SKM-1 treated with dmso at 0.1 percent for 144 hours (cell line): ENCODE data around the gene SDR42E1.

Source experiments
- DNase-seq: peaks from one replicate; lab custom pipeline; 2025; ENCODE audit not compliant: unreplicated experiment; lab: John Stamatoyannopoulos, UW

The SDR42E1 gene, protein sequence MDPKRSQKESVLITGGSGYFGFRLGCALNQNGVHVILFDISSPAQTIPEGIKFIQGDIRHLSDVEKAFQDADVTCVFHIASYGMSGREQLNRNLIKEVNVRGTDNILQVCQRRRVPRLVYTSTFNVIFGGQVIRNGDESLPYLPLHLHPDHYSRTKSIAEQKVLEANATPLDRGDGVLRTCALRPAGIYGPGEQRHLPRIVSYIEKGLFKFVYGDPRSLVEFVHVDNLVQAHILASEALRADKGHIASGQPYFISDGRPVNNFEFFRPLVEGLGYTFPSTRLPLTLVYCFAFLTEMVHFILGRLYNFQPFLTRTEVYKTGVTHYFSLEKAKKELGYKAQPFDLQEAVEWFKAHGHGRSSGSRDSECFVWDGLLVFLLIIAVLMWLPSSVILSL

DNA sequence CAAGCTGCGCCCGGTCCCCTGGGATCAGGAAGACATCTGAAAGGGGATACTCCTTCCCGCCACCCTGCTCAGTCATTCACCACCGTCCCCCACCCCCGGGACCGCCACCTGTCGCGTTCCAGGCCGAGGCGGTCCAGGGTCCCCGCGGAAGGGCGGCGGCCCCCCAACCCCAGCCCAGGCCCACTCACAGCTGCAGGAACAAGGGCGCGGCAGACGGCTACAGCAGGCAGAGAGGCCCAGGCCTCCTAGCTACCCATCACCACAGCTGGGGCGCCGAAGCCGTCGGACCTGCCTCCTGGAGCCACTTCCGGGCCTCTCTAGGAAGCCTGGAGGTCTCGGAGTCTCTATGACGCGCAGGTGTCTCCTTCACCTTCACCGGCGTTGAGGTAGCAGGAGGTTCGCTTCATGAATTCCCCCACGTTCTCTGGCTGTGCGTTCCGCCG is at the start of gene SDR42E1:
Gene SDR42E1 (minus strand): TSS at position 272 of the 443 bp plus-strand sequence. CDS start 10,612 bp downstream, outside the sequence.
- no peak for DNase-seq

DNA sequence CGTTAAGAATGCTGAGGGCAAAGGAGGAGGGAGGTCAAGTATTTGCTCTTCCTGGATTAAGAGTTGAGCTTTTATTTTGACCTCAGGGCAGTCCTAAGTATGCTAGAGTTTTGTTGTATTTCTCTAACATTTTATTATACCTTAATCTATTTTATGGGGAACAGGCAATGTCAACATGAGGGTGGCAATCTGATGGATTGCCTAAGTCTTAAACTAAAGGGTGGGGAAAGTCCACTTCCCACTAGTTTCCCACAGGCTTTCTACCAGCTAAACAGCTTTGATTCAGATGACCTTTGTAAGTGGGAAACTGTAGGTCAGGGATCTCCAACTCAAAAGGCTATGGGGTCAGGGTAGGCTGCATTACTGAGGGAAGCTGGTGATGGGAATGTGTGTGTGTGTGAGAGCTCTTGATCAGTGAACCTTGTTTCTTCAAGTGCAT is 48.7 kb upstream of the SDR42E1 start:
- no peak for DNase-seq

DNA sequence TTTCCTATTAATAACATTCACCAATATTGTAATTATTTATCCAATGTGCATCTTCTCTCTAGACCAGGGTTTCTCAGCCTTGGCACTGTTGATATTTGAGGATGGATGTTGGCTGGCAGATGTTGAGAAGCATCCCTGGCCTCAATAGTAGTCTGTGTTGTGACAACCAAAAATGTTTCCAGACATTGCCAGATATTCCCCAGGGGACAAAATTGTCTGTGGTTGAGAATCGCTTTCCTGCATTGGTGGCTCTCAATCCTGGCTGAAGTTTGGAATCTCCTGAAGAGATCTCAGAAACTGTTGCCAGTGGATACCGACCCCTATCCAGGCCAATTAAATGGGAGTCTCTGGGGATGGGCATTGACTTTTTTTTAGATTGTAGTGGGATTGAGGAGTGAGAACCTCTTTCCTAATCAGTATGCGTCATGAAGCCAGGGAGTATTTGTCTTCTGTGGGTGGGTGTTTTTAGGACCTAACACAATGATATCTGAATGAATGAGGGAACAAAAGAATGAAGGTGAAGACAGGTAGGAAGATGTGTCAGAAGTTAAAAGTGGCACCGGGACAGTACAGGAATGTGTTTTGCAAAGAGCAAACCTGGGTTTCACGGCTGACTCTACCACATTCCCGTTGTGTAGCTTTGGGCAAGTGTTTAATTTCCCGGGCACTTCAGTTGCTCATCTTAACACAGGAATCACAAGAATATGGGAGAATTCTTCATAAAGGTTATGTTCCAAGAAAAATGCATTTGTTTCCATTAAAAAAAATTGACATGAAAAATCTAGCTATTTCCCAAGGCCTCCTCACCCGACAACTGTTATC is 48.1 kb upstream of the SDR42E1 start:
- no peak for DNase-seq

DNA sequence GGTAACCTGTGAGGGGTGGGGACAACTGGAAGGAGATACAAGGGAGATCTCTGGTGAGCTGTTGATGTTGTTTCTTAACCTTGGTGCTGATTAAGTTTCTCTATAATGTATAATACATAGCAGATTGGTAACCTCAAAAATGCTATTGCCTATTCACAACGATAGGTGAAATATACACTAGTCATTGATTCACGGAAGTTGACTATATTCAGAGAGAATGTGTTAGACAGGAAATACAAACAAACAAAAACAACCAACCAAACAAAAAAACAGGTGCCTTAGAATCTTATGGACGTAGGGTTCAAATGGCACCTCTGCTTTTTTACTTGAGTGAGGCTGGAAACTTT is 45.3 kb upstream of the SDR42E1 start:
- DNase-seq = no peak

DNA sequence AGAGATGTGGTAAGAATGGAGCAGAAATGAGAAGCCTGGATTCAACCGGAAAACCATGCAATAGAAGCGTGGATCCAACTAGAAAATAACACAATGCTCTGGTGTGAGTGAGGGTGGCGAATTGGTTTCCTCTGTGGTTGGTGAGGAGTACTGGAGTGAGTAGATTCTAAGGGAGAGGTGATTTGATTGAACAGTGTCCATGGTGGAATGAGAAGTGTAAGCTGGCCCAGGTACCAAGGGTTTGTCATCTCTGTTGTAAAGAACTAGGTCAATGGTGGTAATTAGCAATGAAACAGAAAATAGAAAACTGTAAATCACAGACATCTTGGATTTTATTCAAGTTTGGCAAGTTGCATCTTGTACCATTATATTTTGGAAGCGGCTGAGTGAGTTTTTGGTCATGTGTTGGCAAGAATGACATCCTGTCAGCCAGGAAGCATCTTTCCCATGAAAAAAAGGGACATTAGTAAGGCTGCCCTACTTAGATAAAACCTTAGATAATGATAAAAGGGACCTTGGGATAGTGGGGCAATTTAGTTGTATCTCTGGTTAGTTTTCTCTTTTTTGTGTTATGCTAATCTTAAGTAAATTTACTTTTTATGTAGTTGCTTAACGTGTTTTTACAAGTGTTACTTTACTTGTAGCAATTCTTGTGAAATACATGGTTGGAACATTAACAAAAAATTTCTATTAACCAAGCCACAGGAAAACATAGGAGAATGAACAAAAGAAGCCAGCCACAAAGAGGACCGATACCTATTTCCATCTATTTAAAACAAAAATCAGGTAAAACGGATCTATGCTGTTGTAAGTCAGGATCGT is 44.7 kb upstream of the SDR42E1 start:
- no peak for DNase-seq

DNA sequence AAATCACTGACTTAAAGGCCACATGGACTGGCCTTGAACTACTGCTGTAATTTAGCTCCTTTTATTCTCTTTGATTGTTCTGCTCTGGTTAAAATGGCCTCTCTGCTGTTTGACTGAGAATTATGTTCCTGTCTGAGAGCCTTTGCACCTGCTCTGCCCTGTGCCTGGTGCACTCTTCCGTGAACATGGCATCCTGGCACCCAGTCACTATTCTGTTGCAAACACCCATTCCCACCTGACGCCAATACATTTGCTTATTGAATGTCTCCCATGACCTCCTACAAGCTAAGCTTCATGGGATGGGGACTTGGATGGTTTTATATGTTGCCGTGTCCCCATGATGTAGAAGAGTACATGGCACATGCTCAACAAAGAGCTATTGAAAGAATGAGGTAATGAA is 43.8 kb upstream of the SDR42E1 start:
- DNase-seq = no peak

DNA sequence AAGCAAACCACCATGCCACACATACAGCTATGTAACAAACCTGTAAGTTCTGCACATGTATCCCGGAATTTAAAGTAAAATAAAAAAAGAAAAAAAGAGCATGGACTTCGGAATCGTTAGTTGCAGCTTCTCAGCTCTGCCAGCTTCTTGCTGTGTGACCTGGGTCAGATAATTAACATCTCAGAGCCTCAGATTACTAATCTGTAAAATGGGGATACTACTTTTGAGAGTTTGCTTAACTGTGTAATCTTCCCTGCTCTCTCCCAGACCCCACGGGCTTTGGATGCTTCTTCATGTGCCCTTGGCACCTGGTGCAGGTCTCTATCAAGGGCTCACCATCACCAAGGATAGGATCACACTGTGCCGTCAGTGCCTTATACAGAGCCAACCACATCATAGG is 40.4 kb upstream of the SDR42E1 start:
- no peak for DNase-seq

DNA sequence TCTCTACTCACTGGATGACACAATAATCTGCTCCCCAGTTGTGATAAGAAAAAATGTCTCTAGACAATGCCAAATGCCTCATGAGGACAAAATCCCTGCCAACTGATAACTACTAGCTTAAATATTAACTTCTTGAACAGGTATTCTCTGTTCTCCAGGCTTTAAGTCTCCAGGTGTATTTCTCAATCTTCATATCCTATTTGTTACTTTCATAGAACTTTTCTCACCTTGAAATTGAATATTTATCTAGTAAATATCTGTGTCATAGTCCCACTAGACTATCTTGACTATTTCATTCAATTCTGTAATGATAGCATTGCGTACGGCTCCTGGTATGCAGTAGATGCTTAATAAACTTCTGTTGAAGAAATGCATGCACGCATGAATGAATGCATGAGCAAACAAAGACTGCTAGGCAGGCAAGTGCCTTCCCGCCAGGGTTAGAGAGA is 39.7 kb upstream of the SDR42E1 start:
- DNase-seq = no peak

DNA sequence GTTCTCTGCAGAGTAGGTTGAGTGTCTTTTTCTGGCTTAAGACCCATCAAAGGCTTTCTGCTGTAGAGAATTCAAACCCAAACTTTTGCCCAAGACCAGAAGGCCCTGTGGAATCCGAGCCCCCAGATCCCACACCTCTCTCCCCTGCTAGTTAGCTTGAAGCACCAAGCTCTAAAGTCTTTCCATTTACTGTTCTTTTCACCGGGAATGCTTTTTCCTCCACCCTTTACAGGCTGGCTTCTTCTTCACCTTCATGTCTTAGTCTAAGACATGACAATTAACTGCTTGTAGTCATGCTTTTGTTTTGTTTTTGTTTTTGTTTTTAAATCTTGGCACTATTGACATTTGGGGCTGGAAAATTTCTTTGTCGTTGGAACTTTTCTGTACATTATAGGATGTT is 39.2 kb upstream of the SDR42E1 start:
- DNase-seq = no peak

DNA sequence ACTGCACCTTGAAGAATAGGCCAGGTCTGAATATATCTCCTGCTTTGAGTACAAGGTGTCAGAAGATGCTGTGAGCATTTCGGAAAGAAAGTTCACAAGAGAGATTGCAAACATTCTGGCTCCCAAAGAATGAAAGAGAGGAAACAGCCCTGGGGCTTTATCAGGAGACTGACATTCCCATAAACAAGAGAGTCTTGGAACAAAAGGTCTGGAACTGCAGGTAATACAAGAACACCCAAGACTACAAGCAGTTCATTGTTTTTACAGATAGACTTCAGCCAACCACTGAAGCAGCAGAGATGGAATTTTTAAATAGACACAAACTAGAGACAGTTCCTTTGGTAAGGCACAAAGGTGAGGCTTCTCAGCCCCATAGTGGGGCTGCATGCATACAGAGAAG is 38.2 kb upstream of the SDR42E1 start:
- DNase-seq = no peak

DNA sequence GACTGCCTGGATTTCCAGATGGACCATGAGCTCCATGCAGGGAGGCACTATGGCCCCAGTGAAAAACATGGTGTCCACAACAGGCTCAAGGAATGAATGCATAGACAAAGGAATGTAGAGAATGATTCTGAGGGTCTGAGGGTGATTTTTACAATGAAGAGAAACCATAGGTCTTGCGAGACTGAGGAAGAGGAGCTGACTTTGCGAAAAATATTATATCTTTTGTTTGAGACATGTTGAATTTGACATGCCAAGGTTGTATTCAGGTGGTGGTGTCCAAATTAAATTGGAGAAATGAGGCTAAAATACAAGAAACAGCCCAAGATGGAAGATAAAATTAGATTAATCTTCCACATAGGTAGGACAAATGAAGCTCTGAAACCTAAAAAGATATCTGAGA is 36.5 kb upstream of the SDR42E1 start:
- DNase-seq = no peak

DNA sequence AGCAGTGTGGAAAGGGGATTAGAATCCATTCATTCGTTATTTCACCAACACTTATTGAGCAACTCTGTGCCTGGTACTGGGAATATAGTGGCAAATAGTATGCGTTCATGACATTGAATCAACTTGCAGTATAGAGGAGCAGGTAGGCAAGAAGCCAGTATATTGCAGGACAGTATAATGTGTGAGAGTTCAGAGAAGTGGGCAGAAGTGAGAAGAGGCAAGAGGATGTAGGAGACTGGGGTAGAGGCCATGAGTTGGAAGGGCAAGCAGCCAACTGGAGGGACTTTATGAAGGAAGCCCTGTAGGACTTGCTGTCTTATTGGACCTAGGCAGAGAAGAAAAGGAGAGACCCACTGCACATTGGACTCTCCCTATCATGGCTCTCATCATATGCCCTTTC is 36.1 kb upstream of the SDR42E1 start:
- no peak for DNase-seq

DNA sequence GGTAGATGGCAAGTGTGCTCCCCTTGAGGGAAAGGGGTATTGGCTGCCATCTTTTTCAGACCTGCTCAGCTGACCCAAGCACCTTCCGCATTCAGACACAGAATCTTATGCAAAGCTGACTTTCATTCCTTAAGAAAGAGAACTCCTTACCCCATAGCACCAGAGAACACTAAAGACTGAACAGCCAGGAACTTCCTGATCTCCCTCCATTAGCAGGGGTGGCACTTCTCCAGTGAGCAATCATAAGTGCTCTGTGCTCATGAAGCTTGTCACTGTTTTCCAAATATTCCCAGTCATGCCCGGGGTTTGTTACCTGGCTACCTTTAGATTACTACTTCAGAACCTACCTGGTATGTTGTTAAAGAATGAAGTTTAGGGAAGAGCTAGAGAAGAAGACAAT is 35.7 kb upstream of the SDR42E1 start:
- no peak for DNase-seq

DNA sequence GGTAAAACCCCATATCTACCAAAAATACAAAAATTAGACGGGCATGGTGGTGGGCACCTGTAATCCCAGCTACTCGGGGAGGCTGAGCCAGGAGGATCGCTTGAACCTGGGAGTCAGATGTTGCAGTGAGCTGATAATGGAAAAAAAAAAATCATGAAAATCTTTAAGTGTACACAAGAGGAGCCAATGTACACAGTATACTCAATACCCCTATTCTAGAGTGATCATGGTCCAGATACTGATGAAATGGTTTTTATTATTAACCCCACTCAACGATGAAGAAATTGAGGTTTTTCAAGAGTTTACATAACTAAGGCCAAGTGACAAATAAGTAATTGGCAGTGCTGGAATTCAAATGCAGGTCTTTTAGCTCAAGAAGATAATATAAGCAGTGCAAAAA is 35.3 kb upstream of the SDR42E1 start:
- no peak for DNase-seq

DNA sequence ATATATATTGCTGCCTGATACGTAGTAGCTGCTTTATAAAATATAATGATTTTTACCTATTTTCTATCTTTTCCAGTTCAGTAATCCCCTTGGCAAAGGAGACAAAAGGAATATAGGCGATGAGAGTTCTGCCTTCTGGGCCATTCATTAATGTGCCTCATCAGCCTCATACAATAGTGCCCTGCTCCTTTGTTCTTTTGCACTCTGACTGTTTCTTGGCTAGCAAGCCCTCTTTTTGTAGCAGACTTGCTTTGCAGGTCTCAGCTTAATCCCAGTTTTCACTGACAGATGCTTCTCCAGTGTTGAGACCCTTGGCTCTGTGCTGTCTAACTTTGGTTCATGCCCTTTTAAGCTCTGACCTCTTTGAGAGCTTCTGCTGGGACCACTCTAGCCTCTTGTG is 34.2 kb upstream of the SDR42E1 start:
- no peak for DNase-seq

DNA sequence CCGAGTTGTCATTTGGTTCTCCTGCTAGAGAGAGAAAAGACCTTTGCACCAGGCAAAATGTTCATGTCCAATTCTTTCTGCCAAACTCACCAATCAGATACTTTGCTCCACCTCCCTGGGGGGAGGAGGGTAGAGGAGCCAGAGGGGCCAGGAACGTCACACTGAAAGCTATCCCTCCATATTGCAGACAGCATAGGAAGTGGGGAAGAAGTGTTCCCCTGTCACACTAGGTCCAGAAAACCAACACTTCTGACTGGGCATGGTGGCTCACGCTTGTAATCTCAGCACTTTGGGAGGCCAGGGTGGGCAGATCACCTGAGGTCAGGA is 33.3 kb upstream of the SDR42E1 start:
- DNase-seq = no peak

DNA sequence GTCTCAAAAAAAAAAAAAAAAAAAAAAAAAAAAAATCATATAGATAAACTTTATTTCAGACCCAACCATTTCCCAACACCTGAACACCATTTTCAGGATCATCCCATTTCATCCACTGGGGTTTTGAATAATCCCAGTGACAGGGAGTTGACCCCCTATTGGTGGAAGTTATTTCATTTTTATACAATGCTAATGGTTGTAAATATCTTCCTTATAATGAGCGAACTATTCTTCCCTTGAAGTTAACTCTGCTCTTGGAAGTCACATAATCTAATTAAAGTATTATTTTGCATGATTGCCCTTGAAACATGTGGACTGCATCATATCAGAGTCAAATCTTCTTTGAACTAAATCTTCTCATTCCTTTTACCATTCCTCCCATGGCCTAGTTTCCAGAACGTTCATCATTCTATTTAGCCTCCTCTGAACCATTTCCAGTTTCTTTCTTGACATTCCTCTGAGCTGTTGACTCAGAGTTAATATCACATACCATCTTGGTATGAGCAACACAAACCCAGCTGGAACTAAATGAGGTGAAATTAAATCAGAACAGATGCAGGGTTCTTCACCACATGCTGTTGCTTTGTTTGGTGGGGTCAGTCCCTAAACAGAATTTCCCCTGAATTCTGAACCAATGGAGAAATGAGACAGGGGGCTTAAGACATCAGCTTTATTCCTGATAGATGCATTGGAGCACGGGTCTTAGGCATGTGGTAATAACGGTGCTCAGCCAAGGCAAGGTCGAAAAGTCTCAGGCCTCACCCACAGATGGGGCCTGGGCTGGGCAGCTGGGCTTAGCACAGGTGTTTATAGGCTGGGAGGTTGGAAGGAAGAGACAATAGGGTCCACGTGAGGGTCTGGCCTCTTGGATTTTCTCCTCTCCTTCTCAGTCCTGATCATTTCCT is 32.7 kb upstream of the SDR42E1 start:
- no peak for DNase-seq

DNA sequence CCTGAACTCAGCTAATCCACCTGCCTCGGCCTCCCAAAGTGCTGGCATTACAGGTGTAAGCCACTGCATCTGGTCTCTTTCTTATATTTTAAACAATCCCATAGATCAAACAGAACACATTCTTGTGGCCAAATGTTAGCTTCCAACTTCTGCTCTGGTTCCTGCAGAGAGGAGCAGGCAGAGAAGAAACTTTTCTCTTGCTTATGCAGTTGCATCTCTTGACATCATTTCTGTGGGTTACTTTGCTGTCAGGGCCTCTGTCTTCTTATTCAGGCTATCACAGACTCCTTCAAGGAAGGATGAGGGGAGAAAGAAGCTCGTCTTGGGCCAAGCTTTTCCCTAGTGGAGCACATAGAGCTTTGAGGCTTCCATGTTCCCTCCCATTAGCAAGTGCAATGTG is 31.6 kb upstream of the SDR42E1 start:
- DNase-seq = no peak

DNA sequence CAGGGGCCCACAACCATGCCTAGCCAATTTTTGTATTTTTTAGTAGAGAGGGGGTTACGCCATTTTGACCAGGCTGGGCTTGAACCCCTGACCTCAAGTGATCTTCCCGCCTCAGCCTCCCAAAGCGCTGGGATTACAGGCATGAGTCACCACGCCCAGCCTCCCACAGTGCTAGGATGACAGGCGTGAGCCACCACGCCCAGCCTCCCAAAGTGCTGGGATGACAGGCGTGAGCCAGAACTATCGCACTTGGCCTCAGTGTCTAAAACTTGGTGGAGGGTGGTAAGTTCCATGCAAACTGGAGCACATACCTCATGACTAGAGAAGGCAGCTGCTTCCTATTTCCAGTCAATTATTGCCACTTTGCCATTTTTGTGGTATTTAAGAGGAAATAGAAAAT is 30.9 kb upstream of the SDR42E1 start:
- DNase-seq = no peak

DNA sequence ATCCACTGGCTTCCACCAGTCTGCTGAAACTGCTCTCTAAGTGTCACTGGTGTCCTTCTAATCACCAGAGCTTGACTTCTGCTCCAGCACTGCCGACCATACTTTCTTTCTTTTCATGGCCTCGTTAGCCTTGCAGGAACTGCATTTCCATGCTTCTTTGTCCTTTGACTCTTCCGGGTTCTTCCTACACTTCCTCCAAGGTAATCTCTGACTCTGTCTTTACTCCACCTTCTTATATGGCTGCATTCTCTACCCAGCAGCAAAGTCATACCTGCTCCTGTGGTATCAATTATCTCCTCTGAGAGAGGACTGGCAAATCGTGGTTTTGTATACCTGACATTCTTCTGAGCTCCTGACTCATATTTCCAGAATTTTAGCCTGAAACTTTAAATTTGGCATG is 30.3 kb upstream of the SDR42E1 start:
- DNase-seq = no peak

DNA sequence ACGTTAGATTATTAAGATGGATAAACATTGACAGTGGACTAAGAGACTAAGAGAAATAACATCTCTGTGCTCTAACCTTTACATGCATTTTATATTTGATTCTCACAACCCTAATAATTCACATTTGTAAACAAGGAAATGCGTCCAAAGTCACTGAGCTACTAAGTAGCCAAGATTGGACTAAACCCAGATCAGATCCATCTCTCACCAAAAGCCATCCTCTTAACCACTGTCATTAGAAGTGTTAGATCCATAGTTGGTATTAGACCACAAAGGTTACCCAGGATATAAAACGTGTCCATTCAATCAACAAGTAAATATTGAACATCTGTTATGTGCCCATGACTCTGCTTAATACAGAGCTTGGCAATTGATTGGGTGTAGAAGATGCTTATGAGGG is 29.0 kb upstream of the SDR42E1 start:
- no peak for DNase-seq
